Endothelial cell (in vitro differentiated cells): ENCODE results near the gene ARID1B. TPM values are rescaled to one million over a fixed set of nuclear protein-coding genes. Genes with fewer than 3 reads are reported as not detected.
A peak's percentile ranks its signal among the peaks of the same experiment; 100 is the strongest.

ENCODE experiments used
- DNase-seq: peaks from one replicate; pipeline ENCODE4 v3.0.0; 2021; ENCODE audit warnings: low spot score
- H3K27ac Mint-ChIP-seq: one replicate; pipeline ENCODE4 v1.8.0; 2021; ENCODE audit warnings: mixed read lengths, inconsistent platforms; ENCODE audit not compliant: unreplicated experiment
- H3K27me3 Mint-ChIP-seq: one replicate; pipeline ENCODE4 v1.8.0; 2021; ENCODE audit warnings: mild to moderate bottlenecking, moderate library complexity, mixed read lengths, inconsistent platforms; ENCODE audit not compliant: unreplicated experiment
- H3K36me3 Mint-ChIP-seq: one replicate; pipeline ENCODE4 v1.8.0; 2021; ENCODE audit warnings: mild to moderate bottlenecking, low read depth, mixed read lengths, inconsistent platforms; ENCODE audit not compliant: unreplicated experiment
- H3K4me1 Mint-ChIP-seq: one replicate; pipeline ENCODE4 v1.8.0; 2021; ENCODE audit warnings: mild to moderate bottlenecking, mixed read lengths, inconsistent platforms; ENCODE audit not compliant: unreplicated experiment
- H3K4me3 Mint-ChIP-seq: one replicate; pipeline ENCODE4 v1.8.0; 2021; ENCODE audit warnings: mild to moderate bottlenecking, mixed read lengths, inconsistent platforms; ENCODE audit not compliant: unreplicated experiment
- H3K9me3 Mint-ChIP-seq: one replicate; pipeline ENCODE4 v1.8.0; 2021; ENCODE audit warnings: mixed read lengths, inconsistent platforms; ENCODE audit not compliant: unreplicated experiment
- total RNA-seq: library from RNA; stranded (reverse); fragmentation: NEBNext Ultra II Directional; extraction: Animal tissue kit (Norgen Biotek cat#: 25700); gene quantifications from one replicate; pipeline ENCODE4 v1.2.1, GENCODE V29; 2021; ENCODE audit not compliant: unreplicated experiment
- TF ChIP-seq, protein P1 (sequence below): fragments of 200-600 bp; sonication (generic); IDR thresholded peaks from one replicate; pipeline ENCODE4 v1.5.0; 2021; ENCODE audit warnings: antibody characterized with exemption; ENCODE audit not compliant: unreplicated experiment

Gene ARID1B
- total RNA-seq, 1 donor from 2014 or later = 104 TPM

DNA sequence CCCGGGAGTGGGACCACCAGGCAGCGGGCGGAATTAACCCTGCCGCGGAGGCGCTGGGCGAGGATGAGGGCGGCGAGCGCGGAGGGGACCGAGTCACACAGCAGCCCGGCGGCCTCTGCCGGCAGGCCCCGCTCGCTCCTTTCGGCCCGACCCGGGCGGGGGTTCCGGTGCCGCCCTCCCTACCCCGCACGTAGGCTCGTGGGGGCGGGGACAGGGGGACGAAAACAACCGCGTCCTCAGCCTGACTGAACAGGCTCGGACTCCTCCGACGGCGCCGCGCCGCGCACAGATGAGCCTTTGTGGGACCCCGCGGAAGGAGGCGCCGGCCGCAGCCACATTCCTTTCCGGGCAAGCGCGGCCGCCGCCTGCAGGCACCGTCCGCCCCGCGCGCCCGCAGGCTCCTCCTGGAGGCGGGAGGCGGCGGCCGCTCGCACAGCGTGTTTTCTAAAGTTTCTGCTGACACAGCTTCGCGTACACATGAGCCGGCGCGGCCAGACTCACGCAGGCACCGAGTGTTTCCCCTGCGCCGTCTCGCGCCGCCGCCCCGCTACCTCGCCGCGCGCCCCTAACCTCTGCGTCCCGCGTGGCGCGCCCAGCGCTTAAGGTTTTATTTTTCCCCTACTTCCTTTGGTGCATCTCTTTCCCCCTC, 244.3 kb downstream of the ARID1B start:
- TF ChIP-seq, protein P1, sequence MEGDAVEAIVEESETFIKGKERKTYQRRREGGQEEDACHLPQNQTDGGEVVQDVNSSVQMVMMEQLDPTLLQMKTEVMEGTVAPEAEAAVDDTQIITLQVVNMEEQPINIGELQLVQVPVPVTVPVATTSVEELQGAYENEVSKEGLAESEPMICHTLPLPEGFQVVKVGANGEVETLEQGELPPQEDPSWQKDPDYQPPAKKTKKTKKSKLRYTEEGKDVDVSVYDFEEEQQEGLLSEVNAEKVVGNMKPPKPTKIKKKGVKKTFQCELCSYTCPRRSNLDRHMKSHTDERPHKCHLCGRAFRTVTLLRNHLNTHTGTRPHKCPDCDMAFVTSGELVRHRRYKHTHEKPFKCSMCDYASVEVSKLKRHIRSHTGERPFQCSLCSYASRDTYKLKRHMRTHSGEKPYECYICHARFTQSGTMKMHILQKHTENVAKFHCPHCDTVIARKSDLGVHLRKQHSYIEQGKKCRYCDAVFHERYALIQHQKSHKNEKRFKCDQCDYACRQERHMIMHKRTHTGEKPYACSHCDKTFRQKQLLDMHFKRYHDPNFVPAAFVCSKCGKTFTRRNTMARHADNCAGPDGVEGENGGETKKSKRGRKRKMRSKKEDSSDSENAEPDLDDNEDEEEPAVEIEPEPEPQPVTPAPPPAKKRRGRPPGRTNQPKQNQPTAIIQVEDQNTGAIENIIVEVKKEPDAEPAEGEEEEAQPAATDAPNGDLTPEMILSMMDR = peak; percentile 12
- Mint-ChIP-seq H3K27me3 (peaks cover 14% of the 10 kb centered on the region), H3K36me3 (peaks cover 7% of the 10 kb centered on the region), H3K27ac (peak overlapping the region; percentile 97), H3K9me3 (no peaks in the 10 kb centered on the region), H3K4me1 (peaks cover 38% of the 10 kb centered on the region), H3K4me3 (peak overlapping the region; percentile 92)
- DNase-seq = peak; percentile 83

DNA sequence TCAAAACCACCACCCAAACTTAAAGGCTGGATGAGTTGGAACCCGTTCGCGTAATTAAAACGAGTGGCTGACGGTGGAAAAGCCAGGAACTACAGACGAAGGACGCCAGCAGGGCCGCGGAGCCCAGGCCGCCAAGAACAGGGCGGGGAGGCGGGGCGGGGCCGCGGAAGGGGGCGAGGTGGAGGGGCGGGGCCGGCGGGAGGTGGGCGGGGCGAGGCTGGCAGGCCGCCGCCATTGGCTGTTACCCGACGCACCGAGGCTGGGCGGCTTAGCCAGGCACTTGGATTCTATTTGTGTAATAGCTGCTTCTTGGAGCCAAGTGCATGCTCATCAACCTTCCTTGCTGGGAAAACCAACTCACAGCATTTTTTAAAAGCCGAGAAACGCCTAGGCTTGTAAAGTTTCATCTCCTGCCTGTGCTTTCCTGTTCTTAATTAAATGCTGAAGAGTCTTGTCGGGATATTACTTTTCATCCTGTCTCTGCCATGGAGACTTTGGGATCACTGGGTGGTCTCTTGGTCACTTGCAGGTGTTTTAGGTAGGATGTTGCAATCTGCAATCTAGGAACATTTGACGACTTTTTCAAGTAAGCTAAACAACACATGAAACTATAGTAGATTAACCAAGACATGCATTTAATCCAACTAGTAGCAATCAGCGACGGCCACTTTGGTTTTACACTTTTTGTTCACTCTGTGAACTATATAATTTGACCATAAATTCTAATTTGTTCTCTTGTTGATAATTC, 245.0 kb downstream of the ARID1B start:
- Mint-ChIP-seq H3K9me3 (no peaks in the 10 kb centered on the region), H3K27me3 (peaks cover 14% of the 10 kb centered on the region), H3K4me1 (peaks cover 38% of the 10 kb centered on the region), H3K36me3 (peaks cover 8% of the 10 kb centered on the region), H3K27ac (peak overlapping the region; percentile 97), H3K4me3 (peak overlapping the region; percentile 92)
- peak; percentile 87 for DNase-seq
- TF ChIP-seq, protein P1 = no peak

DNA sequence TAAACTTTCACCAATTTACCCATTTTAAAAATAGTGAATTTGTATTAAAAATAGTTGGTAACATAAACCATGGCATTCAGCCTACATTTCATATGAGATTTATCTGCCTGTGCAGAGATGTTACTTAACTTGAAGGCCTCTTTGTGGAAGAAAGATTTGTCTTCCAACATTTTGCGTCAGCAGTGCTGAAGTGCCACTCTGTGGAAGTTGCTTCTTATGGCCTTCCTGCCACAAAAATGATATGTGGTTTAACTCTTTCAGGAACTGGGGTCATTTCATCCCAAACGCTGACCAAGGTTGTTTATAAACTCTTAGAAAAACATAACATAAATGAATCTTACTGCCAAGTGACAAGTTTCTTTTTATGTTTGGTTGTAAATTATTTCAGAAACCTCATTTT, 246.8 kb downstream of the ARID1B start:
- no peak overlapping the region for H3K4me3 Mint-ChIP-seq
- H3K27me3 Mint-ChIP-seq = peaks cover 16% of the 10 kb centered on the region
- peaks cover 8% of the 10 kb centered on the region for H3K36me3 Mint-ChIP-seq
- peaks cover 33% of the 10 kb centered on the region for H3K4me1 Mint-ChIP-seq
- no peaks in the 10 kb centered on the region for H3K9me3 Mint-ChIP-seq
- TF ChIP-seq, protein P1 = no peak
- DNase-seq = no peak
- peak overlapping the region; percentile 97 for H3K27ac Mint-ChIP-seq

DNA sequence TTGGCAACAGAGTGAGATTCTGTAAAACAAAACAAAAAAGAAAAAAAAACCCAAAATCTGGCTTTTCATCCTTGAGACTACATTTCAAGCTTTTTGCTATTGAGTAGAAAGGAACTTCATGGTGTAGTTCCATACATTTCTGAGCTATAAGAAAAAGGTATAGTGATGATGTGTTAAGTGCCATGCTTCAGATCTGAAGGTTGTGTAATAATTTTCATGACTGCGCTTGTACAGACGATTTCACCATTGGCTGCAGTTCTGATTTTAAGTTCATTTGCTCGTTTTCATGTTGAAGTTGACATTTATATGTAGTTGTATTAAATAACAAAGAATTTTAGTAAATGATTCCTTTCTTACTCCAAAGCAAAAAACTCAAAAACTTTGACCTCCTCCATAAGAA, 247.6 kb downstream of the ARID1B start:
- TF ChIP-seq, protein P1 = no peak
- peaks cover 29% of the 10 kb centered on the region for H3K4me1 Mint-ChIP-seq
- H3K9me3 Mint-ChIP-seq = no peaks in the 10 kb centered on the region
- H3K4me3 Mint-ChIP-seq = no peak overlapping the region
- H3K27ac Mint-ChIP-seq = no peak overlapping the region
- DNase-seq = no peak
- peaks cover 13% of the 10 kb centered on the region for H3K36me3 Mint-ChIP-seq
- H3K27me3 Mint-ChIP-seq = peaks cover 19% of the 10 kb centered on the region

DNA sequence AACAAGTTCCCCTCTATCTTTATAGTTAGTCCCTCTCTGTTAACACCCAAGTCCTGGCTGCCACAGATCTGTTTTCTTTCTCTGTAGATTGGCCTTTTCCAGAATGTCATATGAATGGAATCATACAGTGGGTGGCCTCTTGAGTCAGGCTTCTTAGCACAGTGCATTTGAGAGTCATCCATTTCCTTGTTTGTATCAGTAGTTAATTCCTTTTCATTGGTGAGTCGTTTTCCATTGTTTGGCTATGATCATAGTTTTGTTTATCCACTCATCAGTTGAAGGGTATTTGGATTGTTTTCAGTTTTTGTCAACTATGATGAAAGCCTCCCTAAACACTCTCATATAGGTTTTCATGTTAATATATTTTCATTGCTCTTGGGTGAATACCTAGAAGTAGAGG, 248.3 kb downstream of the ARID1B start:
- Mint-ChIP-seq H3K4me1 (peaks cover 27% of the 10 kb centered on the region), H3K9me3 (no peaks in the 10 kb centered on the region), H3K4me3 (no peak overlapping the region), H3K27ac (no peak overlapping the region), H3K27me3 (peaks cover 20% of the 10 kb centered on the region), H3K36me3 (peaks cover 13% of the 10 kb centered on the region)
- TF ChIP-seq, protein P1 = no peak
- DNase-seq = no peak
